Bronchial epithelial cell (primary cell): Measurements from ENCODE around the gene TGFBR3. TPM values are rescaled to one million over a fixed set of nuclear protein-coding genes. Genes with fewer than 3 reads are reported as not detected.
A peak's percentile ranks its signal among the peaks of the same experiment; 100 is the strongest.

Experiments
- DNase-seq: peaks from one replicate; pipeline ENCODE4 v3.0.0-alpha.2; 2010; ENCODE audit warnings: low read depth
- FAIRE-seq: peaks from 2 replicates; lab custom pipeline; 2011; peaks lifted over from hg19 to GRCh38; lab: Jason Lieb, UNC
- H3K27me3 ChIP-seq: 2 replicates; pipeline ENCODE4 v1.5.1; 2011; ENCODE audit warnings: low read length; ENCODE audit not compliant: control insufficient read depth, insufficient read depth
- H3K36me3 ChIP-seq: 2 replicates; pipeline ENCODE4 v1.5.1; 2011; ENCODE audit warnings: low read length; ENCODE audit not compliant: control insufficient read depth, insufficient read depth
- H3K4me3 ChIP-seq: 2 replicates; pipeline ENCODE4 v1.5.1; 2011; ENCODE audit warnings: mild to moderate bottlenecking, low read depth, low read length, control low read depth
- CTCF ChIP-seq: IDR thresholded peaks from 2 replicates; pipeline ENCODE4 v1.5.1; 2011; ENCODE audit warnings: mild to moderate bottlenecking, moderate library complexity, low read length, control low read depth, inconsistent platforms; ENCODE audit not compliant: insufficient read depth, severe bottlenecking
- total RNA-seq: library from RNA; depleted of rRNA; stranded (reverse); fragments of >200 nt; gene quantifications from 2 replicates; pipeline ENCODE4 v1.2.1, GENCODE V29; 2014

Gene TGFBR3
- total RNA-seq, 1 donor from 2014 or later = 1.8 TPM

GRCh38 chr1:91734761-91735160, 151.2 kb downstream of the TGFBR3 start:
- no peak for DNase-seq
- H3K27me3 ChIP-seq = no peaks in the 10 kb centered on the region
- no peak for FAIRE-seq
- H3K4me3 ChIP-seq = no peak overlapping the region
- H3K36me3 ChIP-seq = no peaks in the 10 kb centered on the region
- TF ChIP-seq CTCF = no peak

GRCh38 chr1:91733108-91733710, 152.7 kb downstream of the TGFBR3 start:
- no peak overlapping the region for H3K4me3 ChIP-seq
- FAIRE-seq (no peak), DNase-seq (no peak)
- H3K36me3 ChIP-seq = no peaks in the 10 kb centered on the region
- no peaks in the 10 kb centered on the region for H3K27me3 ChIP-seq
- TF ChIP-seq CTCF = no peak

- no peaks in the 10 kb centered on the region for H3K36me3 ChIP-seq
- FAIRE-seq (no peak), DNase-seq (peak; percentile 68)
- H3K27me3 ChIP-seq = no peaks in the 10 kb centered on the region
- no peak overlapping the region for H3K4me3 ChIP-seq
- no peak for TF ChIP-seq CTCF
Observed at GRCh38 chr1:91732291-91733107, 153.5 kb downstream of the TGFBR3 start.

- no peaks in the 10 kb centered on the region for H3K27me3 ChIP-seq
- DNase-seq (peak; percentile 50), FAIRE-seq (no peak)
- H3K36me3 ChIP-seq = no peaks in the 10 kb centered on the region
- TF ChIP-seq CTCF = no peak
- no peak overlapping the region for H3K4me3 ChIP-seq
Observed at GRCh38 chr1:91731815-91732214, 154.1 kb downstream of the TGFBR3 start.

GRCh38 chr1:91730801-91731732, 154.9 kb downstream of the TGFBR3 start:
- Histone ChIP-seq H3K27me3 (no peaks in the 10 kb centered on the region), H3K4me3 (no peak overlapping the region), H3K36me3 (no peaks in the 10 kb centered on the region)
- TF ChIP-seq CTCF = no peak
- DNase-seq = peak; percentile 62
- FAIRE-seq = no peak
